CD14-positive monocyte (primary cell): ENCODE results near the gene CNTNAP2. TPM values are rescaled to one million over a fixed set of nuclear protein-coding genes. Genes with fewer than 3 reads are reported as not detected.

Source experiments
- DNase-seq, 3 donors: peaks; one replicate each; pipeline ENCODE4 v3.0.0-alpha.2; 2011 to 2022
- H2AFZ ChIP-seq: 2 replicates; pipeline ENCODE4 v1.6.0; 2012; ENCODE audit warnings: mild to moderate bottlenecking, low read depth, low read length, inconsistent platforms; ENCODE audit not compliant: insufficient read depth, poor library complexity, severe bottlenecking
- H3K27ac ChIP-seq, 2 donors: 1 replicate in 1 of 2; 2 replicates in 1 of 2; pipeline ENCODE4 v1.5.1; 2012 to 2013; ENCODE audit warnings: low read length in 2 of 2, control low read depth in 1 of 2, inconsistent platforms in 1 of 2, low read depth in 1 of 2, mild to moderate bottlenecking in 1 of 2
- H3K27me3 ChIP-seq, 2 donors: one replicate each; pipeline versions ENCODE4 v1.6.0 to v1.6.1; 2011 to 2013; ENCODE audit warnings: low read length in 2 of 2; ENCODE audit not compliant: control insufficient read depth in 2 of 2, insufficient read depth in 2 of 2
- H3K36me3 ChIP-seq, 2 donors: replicated peaks in 1 of 2; 1 replicate in 1 of 2; 2 replicates in 1 of 2; pipeline versions ENCODE4 v1.5.1 to v1.6.1; 2012 to 2013; ENCODE audit warnings: low read length in 2 of 2, control low read depth in 1 of 2, inconsistent platforms in 1 of 2, mild to moderate bottlenecking in 1 of 2; ENCODE audit not compliant: insufficient read depth in 2 of 2, control insufficient read depth in 1 of 2
- H3K4me1 ChIP-seq, 2 donors: 1 replicate in 1 of 2; 2 replicates in 1 of 2; pipeline versions ENCODE4 v1.5.1 to v1.6.1; 2012 to 2013; ENCODE audit warnings: low read length in 2 of 2, control low read depth in 1 of 2, inconsistent platforms in 1 of 2, mild to moderate bottlenecking in 1 of 2, moderate library complexity in 1 of 2; ENCODE audit not compliant: insufficient read depth in 2 of 2, control insufficient read depth in 1 of 2
- H3K4me2 ChIP-seq: replicated peaks from 2 replicates; pipeline ENCODE3; 2012; ENCODE audit warnings: low read length, moderate library complexity, mild to moderate bottlenecking; ENCODE audit not compliant: poor library complexity, severe bottlenecking; ENCODE audit errors: extremely low read depth
- H3K4me3 ChIP-seq, 3 experiments: fragments of 200-600 bp in 1 of 3; sonication (generic) in 1 of 3; replicated peaks in 1 of 3; 1 replicate in 2 of 3; 2 replicates in 1 of 3; pipeline ENCODE4 v1.5.1; 2011 to 2013; ENCODE audit warnings: low read length in 3 of 3, mild to moderate bottlenecking in 3 of 3, control low read depth in 2 of 3, low read depth in 2 of 3, inconsistent platforms in 1 of 3, moderate library complexity in 1 of 3
- H3K79me2 ChIP-seq: 2 replicates; pipeline ENCODE4 v1.6.0; 2012; ENCODE audit warnings: mild to moderate bottlenecking, control low read depth, inconsistent platforms, low read length, moderate library complexity; ENCODE audit not compliant: insufficient read depth
- H3K9ac ChIP-seq: 2 replicates; pipeline ENCODE4 v1.6.0; 2017; ENCODE audit warnings: low read length, mild to moderate bottlenecking; ENCODE audit not compliant: insufficient read depth, poor library complexity, severe bottlenecking
- H3K9me3 ChIP-seq, 2 donors: replicated peaks in 1 of 2; 1 replicate in 1 of 2; 2 replicates in 1 of 2; pipeline versions ENCODE4 v1.5.1 to v1.6.1; 2012 to 2013; ENCODE audit warnings: low read length in 2 of 2, control low read depth in 1 of 2; ENCODE audit not compliant: control insufficient read depth in 1 of 2, insufficient read depth in 1 of 2
- H4K20me1 ChIP-seq: 2 replicates; pipeline ENCODE4 v1.6.0; 2012; ENCODE audit warnings: mild to moderate bottlenecking, low read length, control low read depth, moderate library complexity; ENCODE audit not compliant: insufficient read depth
- H3K27ac Mint-ChIP-seq, 7 donors: one replicate each; pipeline ENCODE4 v1.8.0; 2020; ENCODE audit warnings: mild to moderate bottlenecking in 7 of 7, mixed read lengths in 7 of 7, moderate library complexity in 6 of 7, inconsistent platforms in 2 of 7
- H3K27me3 Mint-ChIP-seq, 3 donors: one replicate each; pipeline ENCODE4 v1.8.0; 2021 to 2022; ENCODE audit warnings: low read depth in 3 of 3, mild to moderate bottlenecking in 3 of 3, mixed read lengths in 3 of 3, moderate library complexity in 3 of 3, inconsistent platforms in 1 of 3
- H3K36me3 Mint-ChIP-seq, 2 donors: one replicate each; pipeline ENCODE4 v1.8.0; 2020; ENCODE audit warnings: mixed read lengths in 2 of 2, inconsistent platforms in 1 of 2, mild to moderate bottlenecking in 1 of 2
- H3K4me1 Mint-ChIP-seq: one replicate; pipeline ENCODE4 v1.8.0; 2020; ENCODE audit warnings: mild to moderate bottlenecking, mixed read lengths
- H3K4me3 Mint-ChIP-seq, 2 donors: one replicate each; pipeline ENCODE4 v1.8.0; 2020; ENCODE audit warnings: mild to moderate bottlenecking in 2 of 2, mixed read lengths in 2 of 2, moderate library complexity in 1 of 2
- H3K9me3 Mint-ChIP-seq, 7 donors: one replicate each; pipeline ENCODE4 v1.8.0; 2020 to 2022; ENCODE audit warnings: mixed read lengths in 7 of 7, mild to moderate bottlenecking in 6 of 7, moderate library complexity in 6 of 7, inconsistent platforms in 2 of 7
- CTCF ChIP-seq: fragments of 200-600 bp; IDR thresholded peaks from one replicate; pipeline ENCODE4 v1.8.0; 2022; ENCODE audit warnings: antibody characterized with exemption, mild to moderate bottlenecking
- WGBS: methylation state at CpG from one replicate; pipeline ENCODE4 v1.1.5; 2013; ENCODE audit warnings: missing lambda C conversion rate; ENCODE audit not compliant: insufficient coverage; 5-methylcytosine and 5-hydroxymethylcytosine counted together
- intact Hi-C, 2 donors: fragments of 100-400 bp; cut with micrococcal nuclease; formaldehyde crosslinking; loops; one replicate each; pipeline versions ENCODE4 v1.15.0 to v1.15.1; 2023
- polyA plus RNA-seq, 3 donors: library from polyadenylated mRNA; depleted of rRNA in 1 of 3; unstranded in 2 of 3; stranded (reverse) in 1 of 3; fragments of 300-500 nt in 2 of 3; fragments of >200 nt in 1 of 3; fragmentation: Illumina TruSeq in 2 of 3; gene quantifications; 1 replicate in 2 of 3; 2 replicates in 1 of 3; pipeline ENCODE4 v1.2.3, GENCODE V29; 2012 to 2021

Gene CNTNAP2
- polyA plus RNA-seq, 3 donors, result 0.01 TPM; not detected in 2

DNA sequence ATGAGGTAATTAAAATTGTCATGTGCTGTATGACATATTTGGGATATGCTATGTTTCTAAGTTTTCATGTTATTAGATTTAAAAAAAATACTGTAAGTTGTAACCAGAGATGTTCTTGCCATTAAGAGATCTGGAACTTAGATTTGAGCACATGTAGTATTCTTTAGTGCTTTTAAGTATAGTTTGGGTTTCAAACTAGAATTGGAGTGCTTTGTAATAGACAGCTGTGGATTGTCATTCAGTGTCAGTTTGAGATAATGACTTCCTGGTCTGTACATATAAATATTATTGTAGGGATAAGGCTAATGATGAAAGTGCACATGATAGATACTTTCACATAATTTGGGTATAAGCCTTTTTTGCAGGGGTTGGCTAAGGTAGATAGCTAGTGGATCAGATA, 936.2 kb downstream of the CNTNAP2 start:
- Mint-ChIP-seq H3K36me3 (no peaks in the 10 kb centered on the region), H3K9me3 (peaks cover 0 to 5% (median 2%) of the 10 kb centered on the region in 7 donors), H3K4me1 (no peaks in the 10 kb centered on the region), H3K4me3 (no peak overlapping the region), H3K27me3 (no peaks in the 10 kb centered on the region), H3K27ac (no peak overlapping the region)
- no peaks in the 10 kb centered on the region for H3K27me3 ChIP-seq
- intact Hi-C loops, result no loop called here
- H3K4me1 ChIP-seq, result no peaks in the 10 kb centered on the region
- no peak for DNase-seq
- no peaks in the 10 kb centered on the region for H3K9me3 ChIP-seq
- no peak overlapping the region for H3K27ac ChIP-seq
- no peak for TF ChIP-seq CTCF
- H3K36me3 ChIP-seq, result no peaks in the 10 kb centered on the region
- H3K79me2 ChIP-seq, result no peaks in the 10 kb centered on the region
- H3K9ac ChIP-seq, result no peak overlapping the region
- H2AFZ ChIP-seq, result no peak overlapping the region
- H3K4me2 ChIP-seq, result no peak overlapping the region
- H3K4me3 ChIP-seq, result no peak overlapping the region
- no peaks in the 10 kb centered on the region for H4K20me1 ChIP-seq

- Histone ChIP-seq H4K20me1 (no peaks in the 10 kb centered on the region), H2AFZ (no peak overlapping the region), H3K27ac (no peak overlapping the region), H3K9me3 (no peaks in the 10 kb centered on the region), H3K4me2 (no peak overlapping the region), H3K27me3 (no peaks in the 10 kb centered on the region), H3K79me2 (no peaks in the 10 kb centered on the region), H3K36me3 (no peaks in the 10 kb centered on the region), H3K4me3 (no peak overlapping the region), H3K4me1 (no peaks in the 10 kb centered on the region), H3K9ac (no peak overlapping the region)
- WGBS, result 87% methylated on average over 4 of the region's 5 CpGs
- H3K27ac Mint-ChIP-seq, result no peak overlapping the region
- peaks cover 0 to 5% (median 0%) of the 10 kb centered on the region in 7 donors for H3K9me3 Mint-ChIP-seq
- H3K27me3 Mint-ChIP-seq, result no peaks in the 10 kb centered on the region
- TF ChIP-seq CTCF, result no peak
- no peak overlapping the region for H3K4me3 Mint-ChIP-seq
- intact Hi-C loops, result no loop called here
- DNase-seq, result no peak
- H3K4me1 Mint-ChIP-seq, result no peaks in the 10 kb centered on the region
- no peaks in the 10 kb centered on the region for H3K36me3 Mint-ChIP-seq
Observed at GRCh38 chr7:147053746-147054145, 937.1 kb downstream of the CNTNAP2 start.
